Measurements from ENCODE around the gene CYP1B1.

The CYP1B1 gene

DNA sequence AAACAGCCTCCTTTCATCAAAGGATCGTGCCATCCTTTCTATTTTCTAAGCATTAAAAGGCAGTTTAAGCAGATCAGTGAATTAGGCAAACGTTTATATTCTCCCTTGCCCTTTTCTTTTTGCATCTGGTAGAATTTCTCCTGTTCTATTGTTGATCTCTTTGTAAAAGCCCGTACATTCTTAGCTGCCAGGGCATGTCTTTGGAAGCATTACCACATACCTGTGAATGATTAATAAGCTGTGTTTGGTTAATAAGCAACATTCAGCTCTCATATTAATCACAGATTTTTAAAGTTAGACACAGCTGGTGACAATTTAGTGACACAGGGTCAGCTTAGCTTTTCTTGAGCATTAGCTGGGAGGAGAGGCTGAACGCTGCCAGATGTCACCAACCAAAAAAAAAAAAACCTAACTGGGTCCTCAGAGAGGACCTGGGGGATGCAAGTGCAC lies 33.8 kb upstream of the CYP1B1 start:
- no peak for DNase-seq (ENCODE audit: low read depth)
- H3K4me3 ChIP-seq (ENCODE audit: low read depth, low read length): no peak overlapping the region
- no peak for TF ChIP-seq POLR2A (IDR thresholded peaks at IDR 0.05; ENCODE audit: extremely low read depth, insufficient read length)
- TF ChIP-seq, protein P1, sequence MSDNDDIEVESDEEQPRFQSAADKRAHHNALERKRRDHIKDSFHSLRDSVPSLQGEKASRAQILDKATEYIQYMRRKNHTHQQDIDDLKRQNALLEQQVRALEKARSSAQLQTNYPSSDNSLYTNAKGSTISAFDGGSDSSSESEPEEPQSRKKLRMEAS (IDR thresholded peaks at IDR 0.05; ENCODE audit: low read depth, low read length): no peak
- no peak for TF ChIP-seq MYC (IDR thresholded peaks at IDR 0.05; ENCODE audit: low read depth, low read length)
- TF ChIP-seq, protein P2, sequence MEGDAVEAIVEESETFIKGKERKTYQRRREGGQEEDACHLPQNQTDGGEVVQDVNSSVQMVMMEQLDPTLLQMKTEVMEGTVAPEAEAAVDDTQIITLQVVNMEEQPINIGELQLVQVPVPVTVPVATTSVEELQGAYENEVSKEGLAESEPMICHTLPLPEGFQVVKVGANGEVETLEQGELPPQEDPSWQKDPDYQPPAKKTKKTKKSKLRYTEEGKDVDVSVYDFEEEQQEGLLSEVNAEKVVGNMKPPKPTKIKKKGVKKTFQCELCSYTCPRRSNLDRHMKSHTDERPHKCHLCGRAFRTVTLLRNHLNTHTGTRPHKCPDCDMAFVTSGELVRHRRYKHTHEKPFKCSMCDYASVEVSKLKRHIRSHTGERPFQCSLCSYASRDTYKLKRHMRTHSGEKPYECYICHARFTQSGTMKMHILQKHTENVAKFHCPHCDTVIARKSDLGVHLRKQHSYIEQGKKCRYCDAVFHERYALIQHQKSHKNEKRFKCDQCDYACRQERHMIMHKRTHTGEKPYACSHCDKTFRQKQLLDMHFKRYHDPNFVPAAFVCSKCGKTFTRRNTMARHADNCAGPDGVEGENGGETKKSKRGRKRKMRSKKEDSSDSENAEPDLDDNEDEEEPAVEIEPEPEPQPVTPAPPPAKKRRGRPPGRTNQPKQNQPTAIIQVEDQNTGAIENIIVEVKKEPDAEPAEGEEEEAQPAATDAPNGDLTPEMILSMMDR (IDR thresholded peaks at IDR 0.05; ENCODE audit: low read depth, low read length): no peak

DNA sequence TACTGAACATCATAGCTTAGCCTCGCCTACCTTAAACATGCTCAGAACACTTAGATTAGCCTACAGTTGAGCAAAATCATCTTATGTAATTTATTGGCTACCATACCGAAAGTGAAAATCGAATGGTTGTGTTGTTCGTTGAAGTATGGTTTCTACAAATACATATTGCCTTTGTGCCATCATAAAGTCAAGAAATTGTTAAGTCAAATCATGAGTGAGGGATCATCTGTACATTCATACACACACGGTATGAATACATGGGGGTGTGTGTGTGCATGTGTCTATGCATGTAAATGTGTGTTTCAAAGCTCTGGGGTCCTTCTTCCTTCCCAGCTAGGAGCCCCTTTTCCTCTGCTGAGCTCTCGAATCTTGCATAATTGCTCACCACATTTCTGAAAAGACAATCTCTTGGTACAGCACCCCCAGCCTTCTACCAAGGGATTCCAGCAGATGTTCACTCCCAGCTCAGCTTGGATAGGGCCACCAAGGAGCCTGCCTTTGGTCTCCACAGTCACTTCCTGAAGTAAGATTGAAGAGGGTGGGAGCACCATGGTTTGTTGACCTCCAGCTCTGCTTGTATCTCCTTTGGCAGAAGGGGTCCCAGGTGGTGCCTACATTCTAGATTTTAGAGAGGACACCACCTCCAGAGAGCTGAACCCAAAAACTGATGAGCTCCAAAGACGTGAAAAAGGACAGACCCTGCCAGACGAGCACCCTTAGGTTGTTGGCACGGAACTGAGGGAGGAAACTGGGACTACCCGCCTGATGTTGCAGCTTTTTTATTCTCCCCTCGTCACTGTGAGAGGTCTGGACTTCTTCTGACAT lies 33.2 kb upstream of the CYP1B1 start:
- H3K4me3 ChIP-seq (ENCODE audit: low read depth, low read length): no peak overlapping the region
- DNase-seq (ENCODE audit: low read depth): peak; percentile 73
- TF ChIP-seq, protein P1 (IDR thresholded peaks at IDR 0.05; ENCODE audit: low read depth, low read length): no peak
- TF ChIP-seq, protein P2 (IDR thresholded peaks at IDR 0.05; ENCODE audit: low read depth, low read length): no peak
- TF ChIP-seq MYC (IDR thresholded peaks at IDR 0.05; ENCODE audit: low read depth, low read length) (no peak), POLR2A (IDR thresholded peaks at IDR 0.05; ENCODE audit: extremely low read depth, insufficient read length) (no peak)

- DNase-seq (ENCODE audit: low read depth): no peak
- no peak overlapping the region for H3K4me3 ChIP-seq (ENCODE audit: low read depth, low read length)
- TF ChIP-seq, protein P2 (IDR thresholded peaks at IDR 0.05; ENCODE audit: low read depth, low read length): no peak
- TF ChIP-seq MYC (IDR thresholded peaks at IDR 0.05; ENCODE audit: low read depth, low read length): no peak
- TF ChIP-seq POLR2A (IDR thresholded peaks at IDR 0.05; ENCODE audit: extremely low read depth, insufficient read length): no peak
- TF ChIP-seq, protein P1 (IDR thresholded peaks at IDR 0.05; ENCODE audit: low read depth, low read length): no peak
These were observed 31.9 kb upstream of the CYP1B1 start for GRCh38 chr2:38107738-38108410.

GRCh38 chr2:38106405-38107094 lies 30.6 kb upstream of the CYP1B1 start:
- no peak overlapping the region for H3K4me3 ChIP-seq (ENCODE audit: low read depth, low read length)
- peak; percentile 75 for DNase-seq (ENCODE audit: low read depth)
- TF ChIP-seq POLR2A (IDR thresholded peaks at IDR 0.05; ENCODE audit: extremely low read depth, insufficient read length) (no peak), MYC (IDR thresholded peaks at IDR 0.05; ENCODE audit: low read depth, low read length) (no peak)
- TF ChIP-seq, protein P2 (IDR thresholded peaks at IDR 0.05; ENCODE audit: low read depth, low read length): no peak
- TF ChIP-seq, protein P1 (IDR thresholded peaks at IDR 0.05; ENCODE audit: low read depth, low read length): no peak

GRCh38 chr2:38105922-38106321 lies 30.0 kb upstream of the CYP1B1 start:
- TF ChIP-seq POLR2A (IDR thresholded peaks at IDR 0.05; ENCODE audit: extremely low read depth, insufficient read length) (no peak), MYC (IDR thresholded peaks at IDR 0.05; ENCODE audit: low read depth, low read length) (no peak)
- TF ChIP-seq, protein P1 (IDR thresholded peaks at IDR 0.05; ENCODE audit: low read depth, low read length): no peak
- TF ChIP-seq, protein P2 (IDR thresholded peaks at IDR 0.05; ENCODE audit: low read depth, low read length): no peak
- no peak overlapping the region for H3K4me3 ChIP-seq (ENCODE audit: low read depth, low read length)
- no peak for DNase-seq (ENCODE audit: low read depth)
